Lower leg skin (tissue), 3 donors: ENCODE data around the gene TLR6.

Experiments used
- POLR2A ChIP-seq, 2 donors: fragments of 450-650 bp; IDR thresholded peaks; one replicate each; pipeline ENCODE4 v1.6.1; 2016 to 2017; ENCODE audit warnings: antibody characterized with exemption in 2 of 2, mild to moderate bottlenecking in 1 of 2, moderate library complexity in 1 of 2
- TF ChIP-seq, protein P1 (sequence below), 3 donors: fragments of 450-650 bp; IDR thresholded peaks; one replicate each; pipeline ENCODE4 v1.5.1; 2016; ENCODE audit warnings: antibody characterized with exemption in 3 of 3, mild to moderate bottlenecking in 3 of 3, moderate library complexity in 2 of 3

GRCh38 chr4:38774181-38774955, 82.2 kb downstream of the TLR6 start:
- TF ChIP-seq, protein P1, sequence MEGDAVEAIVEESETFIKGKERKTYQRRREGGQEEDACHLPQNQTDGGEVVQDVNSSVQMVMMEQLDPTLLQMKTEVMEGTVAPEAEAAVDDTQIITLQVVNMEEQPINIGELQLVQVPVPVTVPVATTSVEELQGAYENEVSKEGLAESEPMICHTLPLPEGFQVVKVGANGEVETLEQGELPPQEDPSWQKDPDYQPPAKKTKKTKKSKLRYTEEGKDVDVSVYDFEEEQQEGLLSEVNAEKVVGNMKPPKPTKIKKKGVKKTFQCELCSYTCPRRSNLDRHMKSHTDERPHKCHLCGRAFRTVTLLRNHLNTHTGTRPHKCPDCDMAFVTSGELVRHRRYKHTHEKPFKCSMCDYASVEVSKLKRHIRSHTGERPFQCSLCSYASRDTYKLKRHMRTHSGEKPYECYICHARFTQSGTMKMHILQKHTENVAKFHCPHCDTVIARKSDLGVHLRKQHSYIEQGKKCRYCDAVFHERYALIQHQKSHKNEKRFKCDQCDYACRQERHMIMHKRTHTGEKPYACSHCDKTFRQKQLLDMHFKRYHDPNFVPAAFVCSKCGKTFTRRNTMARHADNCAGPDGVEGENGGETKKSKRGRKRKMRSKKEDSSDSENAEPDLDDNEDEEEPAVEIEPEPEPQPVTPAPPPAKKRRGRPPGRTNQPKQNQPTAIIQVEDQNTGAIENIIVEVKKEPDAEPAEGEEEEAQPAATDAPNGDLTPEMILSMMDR (IDR thresholded peaks at IDR 0.05): no peak
- TF ChIP-seq POLR2A (IDR thresholded peaks at IDR 0.05): no peak
